ENCODE measurements around the gene SASS6.

DNA sequence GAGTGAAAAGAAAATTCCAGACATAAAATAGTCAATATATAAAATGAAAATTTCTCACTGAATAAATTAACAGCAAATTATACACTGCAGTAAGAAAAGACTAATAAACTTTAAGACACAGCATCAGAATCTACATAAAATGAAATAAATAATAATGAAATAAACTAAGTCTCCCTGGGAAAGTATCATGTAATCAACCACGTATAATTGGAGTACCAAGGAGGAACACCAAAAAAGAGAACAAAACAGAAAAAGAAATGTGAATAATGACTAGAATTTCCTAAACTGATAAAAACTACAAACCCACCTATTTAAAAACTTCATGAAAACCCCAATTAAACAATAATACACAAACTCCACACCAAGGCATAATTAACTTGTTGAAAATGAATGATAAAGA, 43.6 kb downstream of the SASS6 start:
- TF ChIP-seq POLR2AphosphoS5 (IDR thresholded peaks at IDR 0.05; ENCODE audit: low read depth, low read length) (no peak), POLR2A (IDR thresholded peaks at IDR 0.05; ENCODE audit: low read depth, low read length) (no peak)
